ENCODE data around the gene VPS4B.
"Not testable (repeated sequence)": the region's sequence is repeated elsewhere in the genome, so short reads cannot be mapped to it uniquely, and the experiment has no call there.

Gene VPS4B

DNA sequence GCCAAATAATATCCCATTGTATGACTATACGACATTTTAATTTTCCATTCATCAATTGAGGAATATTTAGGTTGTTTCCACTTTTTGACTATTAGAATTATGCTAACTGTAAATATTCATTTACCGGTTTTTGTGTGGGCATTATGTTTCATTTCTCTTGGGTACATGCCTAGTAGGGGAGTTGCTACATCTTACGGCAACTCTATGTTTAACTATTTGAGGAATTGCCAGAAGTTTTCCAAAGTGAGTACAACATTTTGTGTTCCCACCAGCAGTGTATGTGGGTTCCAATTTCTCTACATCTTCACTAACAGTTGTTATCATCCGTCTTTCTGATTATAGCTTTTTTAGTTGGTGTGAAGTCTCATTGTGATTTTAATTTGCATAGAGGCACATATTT lies 53.7 kb downstream of the VPS4B start:
- no peak overlapping the region for H3K9ac ChIP-seq (ENCODE audit: low read length)
- H3K27ac ChIP-seq (ENCODE audit: low read depth, low read length) = no peak overlapping the region
- peaks cover 2% of the 10 kb centered on the region; the same call in 1 of the 2 replicates for H3K4me1 ChIP-seq (ENCODE audit: control insufficient read depth, insufficient read depth, low read length)
- H3K4me3 ChIP-seq (ENCODE audit: low read depth, low read length) = peak overlapping the region; percentile 72; the same call in 1 of the 2 replicates
- no peaks in the 10 kb centered on the region for H3K36me3 ChIP-seq (ENCODE audit: control insufficient read depth, insufficient read depth, low read length)
- peaks cover 14% of the 10 kb centered on the region for H3K9me3 ChIP-seq (ENCODE audit: control insufficient read depth, insufficient read depth, low read depth, low read length)
- H3K27me3 ChIP-seq (ENCODE audit: control insufficient read depth, insufficient read depth, low read length) = no peaks in the 10 kb centered on the region

DNA sequence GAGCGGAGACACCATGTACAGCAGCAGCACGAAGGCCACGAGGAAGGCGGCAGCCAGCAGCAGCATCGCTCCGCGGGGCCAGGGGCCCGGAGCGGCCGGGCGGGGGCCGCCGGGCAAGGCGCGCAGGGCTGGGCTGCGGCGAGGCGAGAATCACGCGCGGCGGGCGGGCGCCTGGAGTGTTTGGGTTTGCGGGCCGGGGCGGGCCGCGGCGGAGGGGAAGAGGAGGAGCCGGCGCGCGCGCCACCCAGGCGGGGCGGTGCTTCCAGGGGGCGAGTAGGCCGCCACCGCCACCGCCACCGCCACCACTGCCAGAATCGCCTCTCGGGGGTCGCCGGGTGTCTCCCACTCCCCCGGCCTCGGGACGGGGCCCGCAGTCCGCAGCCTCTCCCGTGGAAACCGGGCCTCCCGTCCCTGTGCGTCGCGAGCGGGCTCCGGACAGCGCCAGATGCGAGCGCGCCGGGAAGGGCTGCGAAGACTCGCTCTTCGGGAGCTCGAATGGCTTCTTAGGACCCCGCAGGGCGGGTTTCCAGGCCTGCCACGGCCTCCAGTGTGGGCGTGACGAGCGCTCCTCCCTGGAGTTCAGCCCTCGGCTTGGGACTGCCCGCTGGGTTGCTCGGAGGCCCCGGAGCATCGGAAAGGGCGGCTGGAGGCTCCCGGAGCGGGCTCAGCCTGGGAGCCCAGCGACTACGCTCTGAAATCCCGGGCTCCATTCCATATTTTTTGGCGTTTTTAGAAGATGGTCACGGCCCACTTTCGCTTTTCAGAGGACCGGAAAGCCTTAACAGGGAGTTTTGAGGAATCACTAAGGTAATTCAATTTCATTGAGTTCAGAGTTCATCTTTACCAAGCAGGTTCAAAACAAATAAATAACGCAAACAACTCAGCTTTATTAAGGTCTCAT lies 55.0 kb downstream of the VPS4B start, which contains the start of gene KDSR:
Gene KDSR (minus strand): TSS at position 154 of the 901 bp plus-strand sequence. CDS start 88 bp downstream, at position 66.
- Histone ChIP-seq H3K27me3 (ENCODE audit: control insufficient read depth, insufficient read depth, low read length) (no peaks in the 10 kb centered on the region), H3K9me3 (ENCODE audit: control insufficient read depth, insufficient read depth, low read depth, low read length) (peaks cover 14% of the 10 kb centered on the region), H3K9ac (ENCODE audit: low read length) (peak within 1 kb of the TSS; percentile 92), H3K27ac (ENCODE audit: low read depth, low read length) (peak within 1 kb of the TSS; percentile 84; the same call in 1 of the 2 replicates), H3K36me3 (ENCODE audit: control insufficient read depth, insufficient read depth, low read length) (peaks cover 6% of the 10 kb centered on the region), H3K4me3 (ENCODE audit: low read depth, low read length) (peak within 1 kb of the TSS; percentile 72), H3K4me1 (ENCODE audit: control insufficient read depth, insufficient read depth, low read length) (peaks cover 2% of the 10 kb centered on the region; the same call in 1 of the 2 replicates)

DNA sequence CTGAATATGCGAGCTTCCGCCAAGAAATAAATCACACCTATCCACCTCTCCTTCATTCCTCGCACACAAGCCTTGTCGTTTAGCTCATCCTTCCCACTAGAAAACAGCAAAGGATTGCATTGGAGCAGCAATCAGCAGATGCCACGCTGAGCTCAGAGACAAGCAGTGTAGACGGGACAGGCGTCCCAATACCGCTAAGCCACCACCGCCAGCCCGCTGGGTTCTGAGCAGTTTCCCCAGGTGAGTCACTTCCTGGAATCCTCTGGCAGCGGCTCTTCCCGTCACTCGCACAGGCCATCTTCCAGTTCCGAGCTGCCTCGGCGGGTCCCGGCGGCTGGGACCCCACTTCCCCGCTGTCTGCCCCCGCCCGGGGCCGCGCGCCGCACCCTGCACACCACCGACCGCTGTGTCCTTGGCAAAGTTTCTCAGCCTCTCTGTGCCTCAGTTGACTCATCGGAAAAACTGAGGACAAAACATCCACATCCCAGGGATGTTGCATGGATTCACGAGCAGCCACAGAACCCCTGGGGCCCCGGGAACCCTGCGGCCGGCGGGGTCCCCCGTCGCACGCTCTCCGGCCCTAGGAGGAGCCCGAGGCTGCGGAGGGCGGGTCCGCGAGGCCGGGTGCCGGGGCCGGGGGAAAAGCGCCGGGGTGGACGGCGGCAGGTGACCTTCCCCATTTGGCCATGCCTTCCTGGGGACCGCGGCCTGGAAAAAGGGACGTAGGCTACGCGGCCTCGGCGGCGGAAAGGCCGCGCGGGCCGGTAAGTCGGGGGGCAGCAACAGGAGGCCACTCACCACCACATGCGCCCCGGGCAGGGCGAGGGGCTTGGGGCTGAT lies 55.8 kb downstream of the VPS4B start:
- H3K9me3 ChIP-seq (ENCODE audit: control insufficient read depth, insufficient read depth, low read depth, low read length) = peaks cover 14% of the 10 kb centered on the region
- peak overlapping the region; percentile 92 for H3K9ac ChIP-seq (ENCODE audit: low read length)
- no peaks in the 10 kb centered on the region for H3K27me3 ChIP-seq (ENCODE audit: control insufficient read depth, insufficient read depth, low read length)
- peak overlapping the region; percentile 72 for H3K4me3 ChIP-seq (ENCODE audit: low read depth, low read length)
- H3K36me3 ChIP-seq (ENCODE audit: control insufficient read depth, insufficient read depth, low read length) = peaks cover 13% of the 10 kb centered on the region
- peak overlapping the region; percentile 84; the same call in 1 of the 2 replicates for H3K27ac ChIP-seq (ENCODE audit: low read depth, low read length)
- H3K4me1 ChIP-seq (ENCODE audit: control insufficient read depth, insufficient read depth, low read length) = peaks cover 2% of the 10 kb centered on the region; the same call in 1 of the 2 replicates

DNA sequence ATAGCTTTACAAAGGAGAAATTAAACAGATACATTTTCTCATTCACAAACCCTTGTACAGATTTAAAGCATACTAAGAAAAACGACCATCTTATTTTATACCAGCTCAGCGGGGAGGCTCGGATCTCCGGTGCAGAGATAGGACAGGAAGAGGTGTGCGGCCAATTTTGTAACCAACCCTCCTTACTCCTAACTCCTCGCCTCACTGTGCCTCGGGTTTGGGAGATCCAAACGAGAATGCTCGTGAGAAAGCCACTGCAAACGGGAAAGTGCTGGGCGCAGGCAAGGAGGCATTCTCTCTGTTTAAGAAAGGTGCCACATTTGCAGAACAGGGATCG lies 56.4 kb downstream of the VPS4B start:
- Histone ChIP-seq H3K36me3 (ENCODE audit: control insufficient read depth, insufficient read depth, low read length) (peaks cover 13% of the 10 kb centered on the region), H3K9me3 (ENCODE audit: control insufficient read depth, insufficient read depth, low read depth, low read length) (peaks cover 14% of the 10 kb centered on the region), H3K4me1 (ENCODE audit: control insufficient read depth, insufficient read depth, low read length) (peaks cover 2% of the 10 kb centered on the region; the same call in 1 of the 2 replicates), H3K4me3 (ENCODE audit: low read depth, low read length) (peak overlapping the region; percentile 72), H3K9ac (ENCODE audit: low read length) (peak overlapping the region; percentile 92), H3K27ac (ENCODE audit: low read depth, low read length) (no peak overlapping the region; the same call in 1 of the 2 replicates), H3K27me3 (ENCODE audit: control insufficient read depth, insufficient read depth, low read length) (no peaks in the 10 kb centered on the region)

DNA sequence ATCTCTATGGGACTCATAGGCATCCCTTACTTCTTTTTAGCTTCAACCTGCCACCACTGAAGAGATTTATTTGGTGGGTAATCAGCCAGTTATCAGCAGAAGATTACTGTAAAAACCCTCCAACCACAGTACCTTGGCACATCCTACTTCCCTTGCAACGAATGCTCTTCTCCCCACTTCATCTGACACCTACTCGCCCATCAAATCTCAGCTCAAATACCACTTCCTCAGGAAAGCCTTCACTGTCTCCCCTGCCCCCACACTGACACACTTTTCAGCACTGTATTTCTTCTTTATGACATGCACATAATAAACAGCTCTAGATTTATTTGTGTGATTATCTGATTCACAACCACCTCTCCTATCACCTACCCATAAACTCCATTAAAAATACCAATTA lies 58.3 kb downstream of the VPS4B start:
- Histone ChIP-seq H3K27ac (ENCODE audit: low read depth, low read length) (no peak overlapping the region), H3K9ac (ENCODE audit: low read length) (no peak overlapping the region), H3K4me3 (ENCODE audit: low read depth, low read length) (no peak overlapping the region), H3K36me3 (ENCODE audit: control insufficient read depth, insufficient read depth, low read length) (peaks cover 31% of the 10 kb centered on the region), H3K4me1 (ENCODE audit: control insufficient read depth, insufficient read depth, low read length) (peaks cover 2% of the 10 kb centered on the region; the same call in 1 of the 2 replicates), H3K9me3 (ENCODE audit: control insufficient read depth, insufficient read depth, low read depth, low read length) (peaks cover 6% of the 10 kb centered on the region; the same call in 1 of the 2 replicates), H3K27me3 (ENCODE audit: control insufficient read depth, insufficient read depth, low read length) (no peaks in the 10 kb centered on the region)

DNA sequence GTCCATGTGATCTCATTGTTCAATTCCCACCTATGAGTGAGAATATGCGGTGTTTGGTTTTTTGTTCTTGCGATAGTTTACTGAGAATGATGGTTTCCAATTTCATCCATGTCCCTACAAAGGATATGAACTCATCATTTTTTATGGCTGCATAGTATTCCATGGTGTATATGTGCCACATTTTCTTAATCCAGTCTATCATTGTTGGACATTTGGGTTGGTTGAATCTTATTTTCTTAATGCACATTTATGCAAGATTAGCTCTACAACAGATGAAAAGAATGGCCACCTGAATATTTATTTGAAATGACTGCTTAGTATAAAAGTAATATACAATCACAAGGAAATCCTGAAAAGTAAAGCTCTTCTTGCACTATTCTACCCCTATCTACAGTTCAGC lies 58.9 kb downstream of the VPS4B start:
- H3K27ac ChIP-seq (ENCODE audit: low read depth, low read length); H3K4me3 ChIP-seq (ENCODE audit: low read depth, low read length); H3K9me3 ChIP-seq (ENCODE audit: control insufficient read depth, insufficient read depth, low read depth, low read length); H3K4me1 ChIP-seq (ENCODE audit: control insufficient read depth, insufficient read depth, low read length); H3K27me3 ChIP-seq (ENCODE audit: control insufficient read depth, insufficient read depth, low read length); H3K9ac ChIP-seq (ENCODE audit: low read length): not testable (repeated sequence)
- H3K36me3 ChIP-seq (ENCODE audit: control insufficient read depth, insufficient read depth, low read length) = peaks cover 32% of the 10 kb centered on the region

DNA sequence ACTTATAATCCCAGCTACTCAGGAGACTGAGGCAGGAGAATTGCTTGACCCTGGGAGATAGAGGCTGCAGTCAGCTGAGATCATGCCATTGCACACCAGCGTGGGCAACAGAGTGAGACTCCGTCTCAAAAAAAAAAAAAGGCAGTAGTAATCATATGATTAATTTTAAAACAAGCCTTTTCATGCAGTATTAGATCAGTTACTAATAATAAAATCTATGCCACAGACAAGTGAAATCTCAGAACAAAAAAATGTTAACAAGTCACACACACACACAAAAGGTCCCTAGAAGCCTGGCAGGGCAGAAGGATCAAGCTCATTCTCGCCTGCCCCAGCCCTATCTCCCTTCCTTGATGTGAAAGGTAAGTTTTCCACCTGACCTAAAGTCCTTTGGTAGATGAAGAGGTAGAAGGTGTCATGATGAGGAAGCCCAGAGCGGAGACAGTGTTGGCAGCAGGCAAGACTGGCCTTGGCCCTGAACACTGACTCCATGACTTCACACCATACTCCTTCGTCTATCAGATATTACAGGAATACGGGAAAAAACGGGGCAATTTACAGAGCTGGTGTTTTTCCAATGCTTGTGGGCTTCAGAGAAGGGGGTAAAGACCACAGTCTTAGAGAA lies 65.9 kb downstream of the VPS4B start:
- H3K4me3 ChIP-seq (ENCODE audit: low read depth, low read length) = no peak overlapping the region
- H3K36me3 ChIP-seq (ENCODE audit: control insufficient read depth, insufficient read depth, low read length) = peaks cover 81% of the 10 kb centered on the region
- H3K9ac ChIP-seq (ENCODE audit: low read length) = no peak overlapping the region
- H3K27me3 ChIP-seq (ENCODE audit: control insufficient read depth, insufficient read depth, low read length) = no peaks in the 10 kb centered on the region
- no peaks in the 10 kb centered on the region for H3K4me1 ChIP-seq (ENCODE audit: control insufficient read depth, insufficient read depth, low read length)
- H3K9me3 ChIP-seq (ENCODE audit: control insufficient read depth, insufficient read depth, low read depth, low read length) = no peaks in the 10 kb centered on the region
- H3K27ac ChIP-seq (ENCODE audit: low read depth, low read length) = no peak overlapping the region

DNA sequence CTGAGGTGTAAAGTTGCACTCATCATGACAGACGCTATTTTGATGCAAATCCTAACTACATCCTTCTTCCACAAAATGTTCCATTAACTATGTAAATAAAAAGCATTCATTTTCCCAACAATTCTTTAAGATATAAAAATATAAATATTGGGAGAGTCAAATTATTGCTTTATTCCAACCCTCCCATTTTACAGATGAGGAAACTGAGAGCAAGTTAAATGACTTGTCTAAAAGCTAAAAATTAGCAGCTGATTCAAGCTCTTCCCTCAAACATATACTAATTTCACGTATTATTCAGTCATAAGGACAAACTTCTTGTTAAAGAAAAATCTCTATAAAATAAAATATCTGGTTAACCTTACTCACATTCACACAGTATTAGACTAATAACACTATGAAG lies 72.0 kb downstream of the VPS4B start:
- Histone ChIP-seq H3K9ac (ENCODE audit: low read length) (no peak overlapping the region), H3K9me3 (ENCODE audit: control insufficient read depth, insufficient read depth, low read depth, low read length) (no peaks in the 10 kb centered on the region), H3K4me3 (ENCODE audit: low read depth, low read length) (no peak overlapping the region), H3K27ac (ENCODE audit: low read depth, low read length) (no peak overlapping the region), H3K27me3 (ENCODE audit: control insufficient read depth, insufficient read depth, low read length) (no peaks in the 10 kb centered on the region), H3K36me3 (ENCODE audit: control insufficient read depth, insufficient read depth, low read length) (peaks cover 93% of the 10 kb centered on the region), H3K4me1 (ENCODE audit: control insufficient read depth, insufficient read depth, low read length) (no peaks in the 10 kb centered on the region)

DNA sequence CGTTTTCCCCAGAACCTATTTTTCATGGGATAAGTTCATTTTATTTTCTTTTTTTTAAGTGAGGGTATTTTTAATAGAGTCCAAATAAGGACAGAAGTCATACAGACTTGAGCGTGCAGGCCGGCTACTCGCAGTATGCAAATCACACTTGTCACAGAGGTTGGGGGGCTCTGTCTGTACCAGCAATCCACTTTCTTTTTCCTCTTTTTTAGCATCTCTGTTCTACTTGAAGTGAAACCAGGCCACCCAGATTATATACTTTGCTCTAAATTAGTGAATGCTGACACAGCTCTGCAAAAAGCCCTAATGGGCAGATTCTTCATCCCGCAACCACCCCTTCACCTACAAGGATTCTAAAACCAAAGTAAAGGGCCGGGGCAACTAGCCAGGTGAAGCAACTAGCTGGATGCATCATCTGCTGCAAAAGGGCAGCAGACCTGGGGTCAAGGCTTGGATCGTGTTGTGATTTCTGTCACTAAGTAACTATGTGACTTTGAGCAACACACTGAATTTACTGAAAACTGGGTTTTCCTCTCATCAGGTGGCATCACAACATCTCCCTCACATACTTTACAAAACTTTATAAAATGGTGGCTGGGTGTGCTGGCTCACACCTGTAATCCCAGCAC lies 73.7 kb downstream of the VPS4B start:
- Histone ChIP-seq H3K4me3 (ENCODE audit: low read depth, low read length) (no peak overlapping the region), H3K27ac (ENCODE audit: low read depth, low read length) (no peak overlapping the region), H3K9ac (ENCODE audit: low read length) (no peak overlapping the region), H3K9me3 (ENCODE audit: control insufficient read depth, insufficient read depth, low read depth, low read length) (no peaks in the 10 kb centered on the region), H3K4me1 (ENCODE audit: control insufficient read depth, insufficient read depth, low read length) (no peaks in the 10 kb centered on the region), H3K27me3 (ENCODE audit: control insufficient read depth, insufficient read depth, low read length) (no peaks in the 10 kb centered on the region), H3K36me3 (ENCODE audit: control insufficient read depth, insufficient read depth, low read length) (peaks cover 93% of the 10 kb centered on the region)

DNA sequence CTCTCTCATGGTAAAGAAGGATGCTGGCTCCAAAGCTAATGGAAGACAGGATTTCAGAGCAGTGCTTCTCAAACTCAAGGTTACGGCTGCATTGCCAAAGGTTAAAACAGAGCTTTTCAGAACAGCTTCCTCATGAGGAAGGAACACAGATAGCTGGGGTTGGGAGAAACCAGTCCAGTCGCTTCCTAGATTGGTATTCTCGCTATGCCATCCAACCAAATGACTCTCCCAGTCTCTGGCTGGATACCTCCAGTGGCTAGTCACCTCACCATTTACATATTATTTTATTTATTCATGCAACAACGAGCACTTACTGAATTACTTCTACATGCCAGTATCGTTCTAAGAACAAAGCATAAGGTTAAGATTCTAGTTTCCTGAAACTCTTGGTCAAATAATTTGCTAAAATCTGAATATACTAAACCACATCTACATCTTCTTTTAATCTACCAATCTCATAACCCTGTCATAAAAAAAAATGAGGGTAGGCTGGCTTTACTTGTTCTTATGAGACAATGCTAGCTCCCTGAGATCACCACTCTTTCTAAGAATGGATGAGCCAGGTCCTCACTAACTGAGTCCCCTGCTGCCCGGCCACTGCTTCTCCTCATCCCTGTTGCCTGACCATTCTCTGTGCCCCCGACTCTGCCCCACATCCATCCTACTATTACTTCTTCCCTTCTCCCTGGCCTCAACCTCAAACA lies 75.6 kb downstream of the VPS4B start:
- Histone ChIP-seq H3K27ac (ENCODE audit: low read depth, low read length) (0 out of 2 replicates have a peak overlapping the region, but pooled peaks have one; percentile 47), H3K27me3 (ENCODE audit: control insufficient read depth, insufficient read depth, low read length) (no peaks in the 10 kb centered on the region), H3K4me1 (ENCODE audit: control insufficient read depth, insufficient read depth, low read length) (no peaks in the 10 kb centered on the region), H3K4me3 (ENCODE audit: low read depth, low read length) (no peak overlapping the region), H3K36me3 (ENCODE audit: control insufficient read depth, insufficient read depth, low read length) (peaks cover 89% of the 10 kb centered on the region), H3K9ac (ENCODE audit: low read length) (no peak overlapping the region), H3K9me3 (ENCODE audit: control insufficient read depth, insufficient read depth, low read depth, low read length) (no peaks in the 10 kb centered on the region)

All from HUES6 (cell line).